8988T (cell line): ENCODE data around the gene ITK.

Experiments
- DNase-seq: peaks from one replicate; pipeline ENCODE4 v3.0.0; 2011

The ITK gene

GRCh38 chr5:157284458-157285212 is 104.0 kb downstream of the ITK start:
- no peak for DNase-seq

GRCh38 chr5:157285310-157286035 is 104.8 kb downstream of the ITK start:
- DNase-seq = no peak

GRCh38 chr5:157286761-157287211 is 106.1 kb downstream of the ITK start:
- DNase-seq = no peak

- no peak for DNase-seq
These were observed 107.9 kb downstream of the ITK start for GRCh38 chr5:157288405-157289163.

- no peak for DNase-seq
These were observed 108.7 kb downstream of the ITK start for GRCh38 chr5:157289164-157289819.

GRCh38 chr5:157290156-157290980 is 109.7 kb downstream of the ITK start:
- no peak for DNase-seq

GRCh38 chr5:157290981-157291711 is 110.5 kb downstream of the ITK start:
- no peak for DNase-seq

GRCh38 chr5:157292599-157292998 is 112.0 kb downstream of the ITK start:
- no peak for DNase-seq

- no peak for DNase-seq
These were observed 113.9 kb downstream of the ITK start for GRCh38 chr5:157294407-157295091.

- no peak for DNase-seq
These were observed 114.6 kb downstream of the ITK start for GRCh38 chr5:157295247-157295646.

GRCh38 chr5:157300564-157300963 is 119.9 kb downstream of the ITK start:
- DNase-seq = no peak

- DNase-seq = no peak
These were observed 120.4 kb downstream of the ITK start for GRCh38 chr5:157301066-157301465.

GRCh38 chr5:157303023-157303422 is 122.4 kb downstream of the ITK start:
- no peak for DNase-seq

GRCh38 chr5:157303667-157304327 is 123.2 kb downstream of the ITK start:
- no peak for DNase-seq
